Lower lobe of right lung (tissue), 2 donors: ENCODE data around the gene SYAP1. TPM values are rescaled to one million over a fixed set of nuclear protein-coding genes. Genes with fewer than 3 reads are reported as not detected.

Source experiments
- ATAC-seq, 2 donors: fragments of 200-7000 bp; cut with Tn5 transposase; one replicate each; pipeline ENCODE4 v1.9.1; 2020 to 2022; ENCODE audit warnings: mild to moderate bottlenecking in 2 of 2, moderate library complexity in 2 of 2
- DNase-seq: peaks from one replicate; pipeline ENCODE4 v3.0.0-alpha.2; 2020
- H3K27ac ChIP-seq: fragments of 200-600 bp; one replicate; pipeline ENCODE4 v1.8.0; 2022
- H3K27me3 ChIP-seq: fragments of 200-600 bp; one replicate; pipeline ENCODE4 v1.8.0; 2022; ENCODE audit warnings: low read depth
- H3K36me3 ChIP-seq: fragments of 200-600 bp; one replicate; pipeline ENCODE4 v1.8.0; 2022; ENCODE audit warnings: mild to moderate bottlenecking
- H3K4me1 ChIP-seq: fragments of 200-600 bp; one replicate; pipeline ENCODE4 v1.8.0; 2022
- H3K4me3 ChIP-seq: fragments of 200-600 bp; one replicate; pipeline ENCODE4 v1.8.0; 2022; ENCODE audit warnings: mild to moderate bottlenecking
- H3K9me3 ChIP-seq: fragments of 200-600 bp; one replicate; pipeline ENCODE4 v1.8.0; 2022
- CTCF ChIP-seq: fragments of 200-600 bp; IDR thresholded peaks from one replicate; pipeline ENCODE4 v1.8.0; 2022; ENCODE audit warnings: antibody characterized with exemption, mild to moderate bottlenecking
- intact Hi-C: fragments of 100-400 bp; cut with DNase I; formaldehyde crosslinking; loops from one replicate; pipeline ENCODE4 v1.11.0; 2022
- total RNA-seq: library from RNA; stranded (reverse); fragmentation: NEBNext Ultra II Directional; extraction: Animal tissue kit (Norgen Biotek cat#: 25700); gene quantifications from one replicate; pipeline ENCODE4 v1.2.1, GENCODE V29; 2021
- donor health status: DM: no; HTN: yes; CAD: no; lungs with severe emphysema.

Gene SYAP1
- total RNA-seq, 1 donor from 2014 or later, result 21.8 TPM

- H3K36me3 ChIP-seq, result peaks cover 63% of the 10 kb centered on the region
- ATAC-seq, result no peak
- intact Hi-C loops, result no loop called here
Observed at GRCh38 chrX:16743604-16744325, 24.4 kb downstream of the SYAP1 start.

GRCh38 chrX:16745102-16745501 is 25.7 kb downstream of the SYAP1 start:
- no peak for TF ChIP-seq CTCF
- intact Hi-C loops, result no loop called here
- Histone ChIP-seq H3K36me3 (peaks cover 71% of the 10 kb centered on the region), H3K4me1 (no peaks in the 10 kb centered on the region), H3K27ac (no peak overlapping the region), H3K9me3 (no peaks in the 10 kb centered on the region), H3K4me3 (no peak overlapping the region), H3K27me3 (no peaks in the 10 kb centered on the region)
- no peak for ATAC-seq
- no peak for DNase-seq

More at GRCh38 chrX:16743604-16744325, 24.4 kb downstream of the SYAP1 start:
- Histone ChIP-seq H3K27me3 (no peaks in the 10 kb centered on the region), H3K9me3 (no peaks in the 10 kb centered on the region), H3K4me1 (no peaks in the 10 kb centered on the region), H3K27ac (no peak overlapping the region), H3K4me3 (no peak overlapping the region)
- no peak for DNase-seq
- TF ChIP-seq CTCF, result no peak

GRCh38 chrX:16745659-16746058 is 26.2 kb downstream of the SYAP1 start:
- no peaks in the 10 kb centered on the region for H3K27me3 ChIP-seq
- H3K27ac ChIP-seq, result no peak overlapping the region
- ATAC-seq, result no peak
- intact Hi-C loops, result no loop called here
- DNase-seq, result no peak
- H3K4me3 ChIP-seq, result no peak overlapping the region
- no peaks in the 10 kb centered on the region for H3K4me1 ChIP-seq
- H3K9me3 ChIP-seq, result no peaks in the 10 kb centered on the region
- TF ChIP-seq CTCF, result no peak
- H3K36me3 ChIP-seq, result peaks cover 77% of the 10 kb centered on the region

GRCh38 chrX:16748425-16748824 is 29.0 kb downstream of the SYAP1 start:
- H3K36me3 ChIP-seq, result peaks cover 64% of the 10 kb centered on the region
- H3K4me1 ChIP-seq, result no peaks in the 10 kb centered on the region
- no peaks in the 10 kb centered on the region for H3K27me3 ChIP-seq
- H3K9me3 ChIP-seq, result no peaks in the 10 kb centered on the region
- no peak overlapping the region for H3K27ac ChIP-seq
- intact Hi-C loops, result no loop called here
- H3K4me3 ChIP-seq, result no peak overlapping the region
- no peak for TF ChIP-seq CTCF
- ATAC-seq (no peak), DNase-seq (no peak)

GRCh38 chrX:16750136-16750535 is 30.7 kb downstream of the SYAP1 start:
- Histone ChIP-seq H3K27me3 (no peaks in the 10 kb centered on the region), H3K4me3 (no peak overlapping the region), H3K36me3 (peaks cover 60% of the 10 kb centered on the region), H3K9me3 (no peaks in the 10 kb centered on the region), H3K27ac (no peak overlapping the region), H3K4me1 (no peaks in the 10 kb centered on the region)
- no peak for TF ChIP-seq CTCF
- no peak for DNase-seq
- ATAC-seq, result no peak
- intact Hi-C loops, result no loop called here
